ENCODE results near the gene KCNA3.

DNA sequence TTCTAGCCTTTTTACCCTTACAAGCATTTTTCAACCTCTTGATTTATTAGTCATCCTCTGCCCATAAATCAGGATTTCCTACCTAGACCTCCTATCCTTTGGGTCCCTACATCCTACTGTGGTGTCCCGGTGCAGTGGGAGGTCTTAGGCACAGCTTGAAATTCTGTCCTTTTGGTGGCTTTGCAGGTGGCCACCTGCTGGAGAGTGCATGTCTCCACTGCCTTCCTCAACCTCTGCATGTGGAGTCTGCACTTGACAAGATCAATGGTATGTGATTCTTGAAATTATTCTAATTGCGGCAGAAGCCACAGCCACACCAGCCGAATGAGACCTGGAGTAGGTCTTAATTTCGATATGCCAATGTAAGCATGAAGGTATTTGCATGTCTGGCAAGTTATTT, 11.4 kb upstream of the KCNA3 start:
- TF ChIP-seq, protein P1, sequence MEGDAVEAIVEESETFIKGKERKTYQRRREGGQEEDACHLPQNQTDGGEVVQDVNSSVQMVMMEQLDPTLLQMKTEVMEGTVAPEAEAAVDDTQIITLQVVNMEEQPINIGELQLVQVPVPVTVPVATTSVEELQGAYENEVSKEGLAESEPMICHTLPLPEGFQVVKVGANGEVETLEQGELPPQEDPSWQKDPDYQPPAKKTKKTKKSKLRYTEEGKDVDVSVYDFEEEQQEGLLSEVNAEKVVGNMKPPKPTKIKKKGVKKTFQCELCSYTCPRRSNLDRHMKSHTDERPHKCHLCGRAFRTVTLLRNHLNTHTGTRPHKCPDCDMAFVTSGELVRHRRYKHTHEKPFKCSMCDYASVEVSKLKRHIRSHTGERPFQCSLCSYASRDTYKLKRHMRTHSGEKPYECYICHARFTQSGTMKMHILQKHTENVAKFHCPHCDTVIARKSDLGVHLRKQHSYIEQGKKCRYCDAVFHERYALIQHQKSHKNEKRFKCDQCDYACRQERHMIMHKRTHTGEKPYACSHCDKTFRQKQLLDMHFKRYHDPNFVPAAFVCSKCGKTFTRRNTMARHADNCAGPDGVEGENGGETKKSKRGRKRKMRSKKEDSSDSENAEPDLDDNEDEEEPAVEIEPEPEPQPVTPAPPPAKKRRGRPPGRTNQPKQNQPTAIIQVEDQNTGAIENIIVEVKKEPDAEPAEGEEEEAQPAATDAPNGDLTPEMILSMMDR (conservative IDR thresholded peaks at IDR 0.05; ENCODE audit: low read depth, low read length), result no peak
- TF ChIP-seq EZH2 (IDR thresholded peaks at IDR 0.05; ENCODE audit: low read length, unreplicated experiment) (no peak), EZH2phosphoT487 (IDR thresholded peaks at IDR 0.05; ENCODE audit: borderline replicate concordance, low read length) (no peak)

Measured in PC-3 (cell line).